Panc1 (cell line): Measurements from ENCODE around the gene EDN3. TPM values are rescaled to one million over a fixed set of nuclear protein-coding genes. Genes with fewer than 3 reads are reported as not detected.

Experiments
- ATAC-seq: fragments of 200-7000 bp; cut with Tn5 transposase; 2 replicates; pipeline ENCODE4 v1.9.1; 2020; ENCODE audit warnings: mild to moderate bottlenecking, moderate library complexity
- BruUV-seq: library from RNA; stranded (reverse); fragments of 400-500 nt; replicated peaks from 2 replicates; lab custom pipeline; 2021; lab: Mats Ljungman, UMichigan
- CTCF ChIA-PET: fragments of 300-600 bp; sonication (Branson Sonifier 250); formaldehyde crosslinking; loops from one replicate; lab custom pipeline; 2022; ENCODE audit warnings: antibody characterized with exemption; lab: Charles Lee
- POLR2A ChIA-PET: fragments of 300-600 bp; sonication (Branson Sonifier 250); formaldehyde crosslinking; loops from one replicate; lab custom pipeline; 2022; ENCODE audit warnings: antibody characterized with exemption; lab: Charles Lee
- DNase-seq: peaks from one replicate; pipeline ENCODE4 v3.0.0-alpha.2; 2010; ENCODE audit warnings: low read depth, low spot score
- H3K27ac ChIP-seq: 2 replicates; pipeline ENCODE4 v1.5.1; 2011; ENCODE audit warnings: mild to moderate bottlenecking, low read length, inconsistent platforms
- H3K27me3 ChIP-seq: fragments of 200-500 bp; sonication (Bioruptor generic); 2 replicates; pipeline ENCODE4 v1.6.0; 2014; ENCODE audit warnings: low read length, inconsistent platforms; ENCODE audit not compliant: control insufficient read depth, insufficient read depth
- H3K36me3 ChIP-seq: fragments of 200-500 bp; sonication (Bioruptor generic); 2 replicates; pipeline ENCODE4 v1.5.1; 2014; ENCODE audit warnings: inconsistent platforms, mild to moderate bottlenecking, low read length, moderate library complexity; ENCODE audit not compliant: control insufficient read depth, insufficient read depth
- H3K4me1 ChIP-seq: 2 replicates; pipeline ENCODE4 v1.5.1; 2011; ENCODE audit warnings: inconsistent platforms, mild to moderate bottlenecking, low read length, moderate library complexity; ENCODE audit not compliant: control insufficient read depth, insufficient read depth
- H3K4me3 ChIP-seq, 2 experiments: 2 replicates each; pipeline ENCODE4 v1.5.1; 2011 to 2012; ENCODE audit warnings: low read depth in 2 of 2, low read length in 2 of 2, mild to moderate bottlenecking in 2 of 2, inconsistent platforms in 1 of 2, moderate library complexity in 1 of 2
- H3K9me3 ChIP-seq: fragments of 200-500 bp; sonication (Bioruptor generic); 2 replicates; pipeline ENCODE4 v1.5.1; 2014; ENCODE audit warnings: low read depth, mild to moderate bottlenecking, inconsistent platforms, low read length, moderate library complexity; ENCODE audit not compliant: control insufficient read depth, insufficient read depth
- CTCF ChIP-seq: fragments of 450-650 bp; IDR thresholded peaks from 2 replicates; pipeline ENCODE4 v1.5.1; 2017; ENCODE audit warnings: mild to moderate bottlenecking
- POLR2AphosphoS5 ChIP-seq: IDR thresholded peaks from 2 replicates; pipeline ENCODE4 v1.6.1; 2012; ENCODE audit warnings: mild to moderate bottlenecking, low read depth, low read length, moderate library complexity
- REST ChIP-seq, 2 experiments: IDR thresholded peaks; 2 replicates each; pipeline ENCODE4 v1.6.1; 2011 to 2012; ENCODE audit warnings: low read depth in 2 of 2, control low read depth in 1 of 2, low read length in 1 of 2, mild to moderate bottlenecking in 1 of 2, moderate library complexity in 1 of 2; ENCODE audit not compliant: insufficient read depth in 1 of 2
- SIN3A ChIP-seq: IDR thresholded peaks from 2 replicates; pipeline ENCODE4 v1.6.1; 2012; ENCODE audit warnings: low read depth, mild to moderate bottlenecking, low read length, moderate library complexity, borderline replicate concordance; ENCODE audit not compliant: insufficient read depth
- TCF7L2 ChIP-seq: IDR thresholded peaks from 2 replicates; pipeline ENCODE4 v1.6.1; 2011; ENCODE audit warnings: mild to moderate bottlenecking, low read depth, low read length, inconsistent platforms
- in situ Hi-C: cut with HindIII; loops from 2 replicates; pipeline ENCODE4 v1.10.0; 2016; ENCODE audit warnings: low sequenced_read_pairs, low pct_unique_long_range_greater_than_20kb
- intact Hi-C: fragments of 100-400 bp; cut with micrococcal nuclease; formaldehyde crosslinking; loops from one replicate; pipeline ENCODE4 v1.10.0; 2022; ENCODE audit not compliant: unreplicated experiment
- total RNA-seq: library from RNA; stranded (reverse); gene quantifications from one replicate; pipeline ENCODE4 v1.2.1, GENCODE V29; 2021; ENCODE audit not compliant: unreplicated experiment

The EDN3 gene
- total RNA-seq, 1 experiment from 2014 or later = not detected

- in situ Hi-C loops (no loop called here), intact Hi-C loops (no loop called here)
- BruUV-seq = no TSS peak
- ChIA-PET CTCF (no interaction called here), POLR2A (no interaction called here)
- Histone ChIP-seq H3K27ac (no peak overlapping the region), H3K36me3 (no peaks in the 10 kb centered on the region), H3K9me3 (no peaks in the 10 kb centered on the region), H3K4me3 (no peak overlapping the region), H3K27me3 (no peaks in the 10 kb centered on the region; the same call in 1 of the 2 replicates), H3K4me1 (no peaks in the 10 kb centered on the region)
- no peak for ATAC-seq
- DNase-seq = no peak
- no peak for TF ChIP-seq SIN3A
- no peak for TF ChIP-seq CTCF
- TF ChIP-seq TCF7L2 = no peak
- no peak for TF ChIP-seq POLR2AphosphoS5
- no peak for TF ChIP-seq REST (IDR thresholded peaks at IDR 0.05; ENCODE audit: insufficient read depth in 1 of 2, low read depth in 2 of 2, low read length in 1 of 2)
These were observed 34.4 kb downstream of the EDN3 start for GRCh38 chr20:59334651-59335300.

GRCh38 chr20:59335377-59335776 is 35.0 kb downstream of the EDN3 start:
- H3K9me3 ChIP-seq = no peaks in the 10 kb centered on the region

More at GRCh38 chr20:59335377-59335776, 35.0 kb downstream of the EDN3 start:
- POLR2A ChIA-PET = no interaction called here
- DNase-seq (no peak), ATAC-seq (no peak)
- Histone ChIP-seq H3K36me3 (no peaks in the 10 kb centered on the region), H3K27ac (no peak overlapping the region), H3K27me3 (no peaks in the 10 kb centered on the region; the same call in 1 of the 2 replicates), H3K4me3 (no peak overlapping the region), H3K4me1 (no peaks in the 10 kb centered on the region)
- CTCF ChIA-PET = no interaction called here
- in situ Hi-C loops = no loop called here
- TF ChIP-seq POLR2AphosphoS5 (no peak), REST (IDR thresholded peaks at IDR 0.05; ENCODE audit: insufficient read depth in 1 of 2, low read depth in 2 of 2, low read length in 1 of 2) (no peak), SIN3A (no peak), CTCF (no peak), TCF7L2 (no peak)
- intact Hi-C loops = no loop called here
- no TSS peak for BruUV-seq
